Measurements from ENCODE around the gene ODF2L.

Gene ODF2L

GRCh38 chr1:86434059-86434458 is 37.9 kb upstream of the ODF2L start:
- POLR2A ChIA-PET = no interaction called here
- CTCF ChIA-PET = no interaction called here

DNA sequence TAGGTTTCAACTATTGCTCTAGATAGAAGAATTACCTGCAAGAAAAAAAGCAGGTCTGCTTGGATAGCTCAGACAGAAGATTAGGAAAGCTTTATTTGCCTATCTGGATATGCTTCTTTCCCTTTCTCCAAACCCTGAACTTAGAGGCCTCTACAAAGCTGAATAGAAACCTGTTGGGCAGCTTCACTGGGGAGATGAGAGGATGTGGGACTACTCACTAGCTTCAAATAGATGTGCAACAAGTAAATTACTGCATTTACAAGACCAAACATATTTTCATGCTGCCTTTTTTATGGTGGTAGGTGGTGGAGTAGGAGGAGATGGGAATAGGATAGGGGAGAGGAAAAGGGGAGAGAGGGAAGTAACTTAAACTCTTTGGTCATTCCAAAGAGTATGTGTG is 34.3 kb upstream of the ODF2L start:
- ChIA-PET POLR2A (no interaction called here), CTCF (interaction anchor here (0.7 kb wide), 1 partner anchor 13 kb away, joined by 3 read pairs; no protein-coding TSS in a partner anchor)
- Histone ChIP-seq H3K36me3 (ENCODE audit: control insufficient read depth in 2 of 2, insufficient read depth in 1 of 2, low read length in 2 of 2) (no peaks in the 10 kb centered on the region), H3K27ac (ENCODE audit: extremely low read depth, low read depth, low read length) (no peak overlapping the region), H3K9me3 (ENCODE audit: control insufficient read depth, insufficient read depth, low read depth, low read length) (no peaks in the 10 kb centered on the region), H3K4me3 (ENCODE audit: low read depth, low read length) (no peak overlapping the region), H3K4me1 (ENCODE audit: control insufficient read depth, insufficient read depth, low read length) (no peaks in the 10 kb centered on the region)
- TF ChIP-seq SCRT2 (tag by site-specific recombination; IDR thresholded peaks at IDR 0.05) (peak; percentile 88), ZNF558 (tag by site-specific recombination; IDR thresholded peaks at IDR 0.05) (no peak)

More at GRCh38 chr1:86434059-86434458, 37.9 kb upstream of the ODF2L start:
- Histone ChIP-seq H3K4me3 (ENCODE audit: low read depth, low read length) (no peak overlapping the region), H3K36me3 (ENCODE audit: control insufficient read depth in 2 of 2, insufficient read depth in 1 of 2, low read length in 2 of 2) (no peaks in the 10 kb centered on the region), H3K27ac (ENCODE audit: extremely low read depth, low read depth, low read length) (no peak overlapping the region), H3K4me1 (ENCODE audit: control insufficient read depth, insufficient read depth, low read length) (no peaks in the 10 kb centered on the region), H3K9me3 (ENCODE audit: control insufficient read depth, insufficient read depth, low read depth, low read length) (no peaks in the 10 kb centered on the region)
- TF ChIP-seq ZFP41 (tag by site-specific recombination; IDR thresholded peaks at IDR 0.05; ENCODE audit: borderline replicate concordance) (no peak), ZNF623 (tag by site-specific recombination; IDR thresholded peaks at IDR 0.05) (no peak), ZBTB6 (tag by site-specific recombination; IDR thresholded peaks at IDR 0.05) (no peak), ZFP3 (tag by site-specific recombination; IDR thresholded peaks at IDR 0.05; ENCODE audit: low read depth) (no peak), PRDM2 (tag by site-specific recombination; IDR thresholded peaks at IDR 0.05; ENCODE audit: borderline replicate concordance) (no peak)
- TF ChIP-seq, protein P1, sequence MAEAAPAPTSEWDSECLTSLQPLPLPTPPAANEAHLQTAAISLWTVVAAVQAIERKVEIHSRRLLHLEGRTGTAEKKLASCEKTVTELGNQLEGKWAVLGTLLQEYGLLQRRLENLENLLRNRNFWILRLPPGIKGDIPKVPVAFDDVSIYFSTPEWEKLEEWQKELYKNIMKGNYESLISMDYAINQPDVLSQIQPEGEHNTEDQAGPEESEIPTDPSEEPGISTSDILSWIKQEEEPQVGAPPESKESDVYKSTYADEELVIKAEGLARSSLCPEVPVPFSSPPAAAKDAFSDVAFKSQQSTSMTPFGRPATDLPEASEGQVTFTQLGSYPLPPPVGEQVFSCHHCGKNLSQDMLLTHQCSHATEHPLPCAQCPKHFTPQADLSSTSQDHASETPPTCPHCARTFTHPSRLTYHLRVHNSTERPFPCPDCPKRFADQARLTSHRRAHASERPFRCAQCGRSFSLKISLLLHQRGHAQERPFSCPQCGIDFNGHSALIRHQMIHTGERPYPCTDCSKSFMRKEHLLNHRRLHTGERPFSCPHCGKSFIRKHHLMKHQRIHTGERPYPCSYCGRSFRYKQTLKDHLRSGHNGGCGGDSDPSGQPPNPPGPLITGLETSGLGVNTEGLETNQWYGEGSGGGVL (tag by site-specific recombination; IDR thresholded peaks at IDR 0.05) = no peak

DNA sequence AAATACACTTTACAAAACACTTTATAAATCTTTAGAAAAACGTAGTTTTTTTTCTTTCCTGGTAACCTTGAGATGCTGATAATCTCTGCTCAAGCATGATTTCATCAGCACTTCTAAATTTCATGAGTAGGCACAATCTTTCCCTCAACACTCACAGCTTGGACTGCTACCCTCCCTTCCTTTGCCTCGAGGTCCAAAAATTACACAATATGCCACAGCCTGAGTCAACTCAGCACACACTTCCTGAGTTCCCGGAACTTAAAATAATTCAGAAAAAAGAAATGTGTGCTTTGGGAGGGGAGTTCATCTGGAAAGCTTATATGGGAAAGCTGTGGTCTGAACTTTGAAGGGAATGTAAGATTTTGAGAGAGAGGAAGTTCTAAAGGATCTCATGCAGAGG is 33.7 kb upstream of the ODF2L start:
- POLR2A ChIA-PET = no interaction called here

More for the DNA sequence above, 33.7 kb upstream of the ODF2L start:
- H3K4me1 ChIP-seq (ENCODE audit: control insufficient read depth, insufficient read depth, low read length) = no peaks in the 10 kb centered on the region
- H3K9me3 ChIP-seq (ENCODE audit: control insufficient read depth, insufficient read depth, low read depth, low read length) = no peaks in the 10 kb centered on the region
- TF ChIP-seq ZNF560 (tag by site-specific recombination; IDR thresholded peaks at IDR 0.05; ENCODE audit: borderline replicate concordance) (no peak), KLF1 (tag by site-specific recombination; IDR thresholded peaks at IDR 0.05) (no peak), ZNF132 (tag by site-specific recombination; IDR thresholded peaks at IDR 0.05; ENCODE audit: borderline replicate concordance) (no peak), ZBTB20 (tag by site-specific recombination; IDR thresholded peaks at IDR 0.05) (no peak), GLI4 (tag by site-specific recombination; IDR thresholded peaks at IDR 0.05) (no peak)
- TF ChIP-seq, protein P1 (tag by site-specific recombination; IDR thresholded peaks at IDR 0.05) = 0 out of 2 replicates have a peak, but pooled peaks have one; percentile 41
- H3K4me3 ChIP-seq (ENCODE audit: low read depth, low read length) = no peak overlapping the region
- no peaks in the 10 kb centered on the region for H3K36me3 ChIP-seq (ENCODE audit: control insufficient read depth in 2 of 2, insufficient read depth in 1 of 2, low read length in 2 of 2)
- CTCF ChIA-PET = interaction anchor here (0.7 kb wide), 1 partner anchor 13 kb away, joined by 3 read pairs; no protein-coding TSS in a partner anchor
- no peak overlapping the region for H3K27ac ChIP-seq (ENCODE audit: extremely low read depth, low read depth, low read length)
